Right renal pelvis (tissue), 4 donors: ENCODE results near the gene PRKCD. TPM values are rescaled to one million over a fixed set of nuclear protein-coding genes. Genes with fewer than 3 reads are reported as not detected.

Experiments
- polyA plus RNA-seq, 4 donors: library from polyadenylated mRNA; unstranded; fragments of 120-200 nt; gene quantifications; one replicate each; pipeline ENCODE4 v1.2.1, GENCODE V29; 2013; ENCODE audit not compliant: insufficient read length in 4 of 4

PRKCD gene
- polyA plus RNA-seq, 4 donors: 20.0 to 25.5 (median 22.6) TPM

Other genes with a start within 250 kb of the PRKCD start
- gene SFMBT1, start 115.1 kb upstream of the PRKCD start, polyA plus RNA-seq: 10 to 100 TPM in 2 of 4 donors, 1 to 10 TPM in 2; 8.5 to 12.5 (median 9.5) TPM
- gene RFT1, start 30.8 kb upstream of the PRKCD start, polyA plus RNA-seq: 10 to 100 TPM; 24.8 to 31.8 (median 27.3) TPM
- 100 to 1,000 TPM in 3 of 4 donors, 10 to 100 TPM in 1; 94.5 to 129 (median 101) TPM for gene TKT, start 94.8 kb downstream of the PRKCD start, polyA plus RNA-seq
- 10 to 100 TPM; 27.5 to 34.2 (median 30.8) TPM for gene DCP1A, start 186.3 kb downstream of the PRKCD start, polyA plus RNA-seq